OCI-LY7 (cell line): ENCODE measurements around the gene UBTD2. TPM values are rescaled to one million over a fixed set of nuclear protein-coding genes. Genes with fewer than 3 reads are reported as not detected.

Experiments
- BruUV-seq: library from RNA; stranded (reverse); fragments of 400-500 nt; replicated peaks from 2 replicates; lab custom pipeline; 2021; lab: Mats Ljungman, UMichigan
- CTCF ChIA-PET: fragments of 300-600 bp; sonication (Branson Sonifier 250); formaldehyde crosslinking; loops from one replicate; lab custom pipeline; 2022; ENCODE audit warnings: antibody characterized with exemption; ENCODE audit not compliant: unreplicated experiment; lab: Charles Lee
- POLR2A ChIA-PET: fragments of 300-600 bp; sonication (Branson Sonifier 250); formaldehyde crosslinking; loops from one replicate; lab custom pipeline; 2022; ENCODE audit warnings: antibody characterized with exemption; lab: Charles Lee
- DNase-seq: peaks from one replicate; pipeline ENCODE4 v3.0.0-alpha.2; 2015; ENCODE audit warnings: low spot score
- H2AFZ ChIP-seq: fragments of 200-600 bp; sonication (generic), shearing (Covaris generic); 2 replicates; pipeline ENCODE4 v1.6.1; 2014; ENCODE audit warnings: mild to moderate bottlenecking, antibody characterized with exemption, low read length, moderate library complexity
- H3K27ac ChIP-seq: fragments of 200-600 bp; sonication (generic); 2 replicates; pipeline ENCODE4 v1.5.1; 2014; ENCODE audit warnings: mixed run types, low read depth, mild to moderate bottlenecking, moderate library complexity, low read length, inconsistent platforms; ENCODE audit not compliant: poor library complexity, severe bottlenecking
- H3K36me3 ChIP-seq: fragments of 200-600 bp; sonication (generic); 2 replicates; pipeline ENCODE4 v1.6.1; 2014; ENCODE audit warnings: mild to moderate bottlenecking, antibody characterized with exemption, low read length, moderate library complexity, mixed read lengths; ENCODE audit not compliant: insufficient read depth
- H3K4me1 ChIP-seq: fragments of 200-600 bp; sonication (generic); 2 replicates; pipeline ENCODE4 v1.5.1; 2014; ENCODE audit warnings: mild to moderate bottlenecking, low read length; ENCODE audit not compliant: insufficient read depth, poor library complexity, severe bottlenecking
- H3K4me2 ChIP-seq: fragments of 200-600 bp; sonication (generic); 2 replicates; pipeline ENCODE4 v1.6.1; 2014; ENCODE audit warnings: mild to moderate bottlenecking, low read length
- H3K4me3 ChIP-seq: fragments of 200-600 bp; sonication (generic); 2 replicates; pipeline ENCODE4 v1.5.1; 2014; ENCODE audit warnings: mild to moderate bottlenecking, low read depth, low read length; ENCODE audit not compliant: poor library complexity, severe bottlenecking
- H3K79me2 ChIP-seq: fragments of 200-600 bp; sonication (generic); 2 replicates; pipeline ENCODE4 v1.6.1; 2016; ENCODE audit warnings: low read depth, mild to moderate bottlenecking, low read length, moderate library complexity, mixed read lengths; ENCODE audit not compliant: insufficient read depth
- H3K9me2 ChIP-seq: fragments of 200-600 bp; sonication (generic); 2 replicates; pipeline ENCODE4 v1.6.1; 2016; ENCODE audit warnings: mild to moderate bottlenecking, low read length, mixed read lengths; ENCODE audit not compliant: insufficient read depth
- H3K9me3 ChIP-seq: fragments of 200-600 bp; sonication (generic); 2 replicates; pipeline ENCODE4 v1.6.1; 2014; ENCODE audit warnings: mild to moderate bottlenecking, mixed run types, low read length, mixed read lengths
- H4K20me1 ChIP-seq: fragments of 200-600 bp; sonication (generic); 2 replicates; pipeline ENCODE4 v1.6.1; 2014; ENCODE audit warnings: mild to moderate bottlenecking, antibody characterized with exemption, low read length, moderate library complexity, mixed read lengths; ENCODE audit not compliant: insufficient read depth
- CTCF ChIP-seq: fragments of 200-600 bp; sonication (generic); conservative IDR thresholded peaks from 2 replicates; pipeline ENCODE4 v1.5.1; 2014; ENCODE audit warnings: mild to moderate bottlenecking, antibody characterized with exemption, low read length, moderate library complexity, mixed read lengths
- EZH2phosphoT487 ChIP-seq: fragments of 200-600 bp; sonication (generic); IDR thresholded peaks from 2 replicates; pipeline ENCODE4 v1.6.1; 2018; ENCODE audit warnings: low read depth, borderline replicate concordance, mild to moderate bottlenecking, mixed run types, antibody characterized with exemption, low read length, moderate library complexity, mixed read lengths
- intact Hi-C: fragments of 100-400 bp; cut with micrococcal nuclease; formaldehyde crosslinking; loops from one replicate; pipeline ENCODE4 v1.10.0; 2022; ENCODE audit not compliant: unreplicated experiment
- total RNA-seq, 2 experiments: library from RNA; depleted of rRNA in 1 of 2; stranded (reverse); fragments of >200 nt in 1 of 2; shearing (Covaris generic) in 1 of 2; gene quantifications; 2 replicates each; pipeline ENCODE4 v1.2.3, GENCODE V29; 2014 to 2022

Gene UBTD2
- total RNA-seq, 2 experiments from 2014 or later: 16.0 to 19.8 TPM

GRCh38 chr5:172255444-172255843 is 28.1 kb downstream of the UBTD2 start:
- Histone ChIP-seq H3K36me3 (peaks cover 23% of the 10 kb centered on the region), H3K27ac (no peak overlapping the region), H3K4me3 (no peak overlapping the region), H3K9me3 (peaks cover 22% of the 10 kb centered on the region; the same call in 1 of the 2 replicates), H2AFZ (no peak overlapping the region), H3K79me2 (peaks cover 5% of the 10 kb centered on the region; the same call in 1 of the 2 replicates), H3K4me2 (no peak overlapping the region), H3K9me2 (no peaks in the 10 kb centered on the region), H4K20me1 (no peaks in the 10 kb centered on the region), H3K4me1 (no peaks in the 10 kb centered on the region)
- POLR2A ChIA-PET: no interaction called here
- no peak for DNase-seq
- intact Hi-C loops: no loop called here
- CTCF ChIA-PET: no interaction called here
- TF ChIP-seq EZH2phosphoT487 (no peak), CTCF (no peak)
- BruUV-seq: no TSS peak

DNA sequence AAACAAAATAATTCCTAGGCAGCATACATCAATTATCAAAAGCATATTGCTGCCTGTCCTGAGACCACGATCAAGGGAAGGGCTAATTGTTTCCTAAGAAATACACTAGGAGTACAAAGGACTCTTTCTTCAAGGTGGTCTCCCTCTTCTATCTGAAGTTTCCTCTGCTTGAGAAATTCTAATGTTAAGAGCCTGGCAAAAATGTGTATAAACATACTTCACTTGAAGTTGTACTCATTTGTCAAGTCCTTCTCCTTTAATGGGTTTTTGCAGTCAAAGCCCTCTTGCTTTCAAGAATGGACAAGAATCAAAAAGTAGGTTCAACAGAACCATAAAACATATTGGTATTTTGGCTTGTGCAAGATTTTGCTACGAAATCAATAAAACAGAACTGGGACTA is 31.1 kb downstream of the UBTD2 start:
- Histone ChIP-seq H3K9me2 (no peaks in the 10 kb centered on the region), H3K36me3 (peaks cover 12% of the 10 kb centered on the region), H2AFZ (no peak overlapping the region), H3K4me1 (no peaks in the 10 kb centered on the region), H4K20me1 (no peaks in the 10 kb centered on the region), H3K79me2 (no peaks in the 10 kb centered on the region; the same call in 1 of the 2 replicates), H3K4me3 (no peak overlapping the region), H3K4me2 (no peak overlapping the region), H3K27ac (no peak overlapping the region), H3K9me3 (peaks cover 13% of the 10 kb centered on the region; the same call in 1 of the 2 replicates)
- DNase-seq: no peak
- no TSS peak for BruUV-seq
- TF ChIP-seq CTCF: no peak
- TF ChIP-seq EZH2phosphoT487: no peak
- CTCF ChIA-PET: no interaction called here
- intact Hi-C loops: no loop called here
- POLR2A ChIA-PET: interaction anchor here (0.7 kb wide), 1 partner anchor 10 kb away, joined by 4 read pairs; no protein-coding TSS in a partner anchor

GRCh38 chr5:172251419-172251818 is 32.1 kb downstream of the UBTD2 start:
- CTCF ChIA-PET: no interaction called here
- peaks cover 11% of the 10 kb centered on the region; the same call in 1 of the 2 replicates for H3K9me3 ChIP-seq

More at GRCh38 chr5:172251419-172251818, 32.1 kb downstream of the UBTD2 start:
- Histone ChIP-seq H2AFZ (no peak overlapping the region), H3K79me2 (no peaks in the 10 kb centered on the region; the same call in 1 of the 2 replicates), H3K4me1 (no peaks in the 10 kb centered on the region), H3K4me3 (no peak overlapping the region), H3K9me2 (no peaks in the 10 kb centered on the region), H3K4me2 (no peak overlapping the region), H3K36me3 (peaks cover 12% of the 10 kb centered on the region), H4K20me1 (no peaks in the 10 kb centered on the region), H3K27ac (no peak overlapping the region)
- intact Hi-C loops: no loop called here
- DNase-seq: no peak
- TF ChIP-seq EZH2phosphoT487: no peak
- no peak for TF ChIP-seq CTCF
- POLR2A ChIA-PET: interaction anchor here (0.6 to 1.0 kb wide), 4 partner anchors 31 to 56 kb away, joined by 3 to 9 read pairs (median 5); no protein-coding TSS in a partner anchor
- BruUV-seq: no TSS peak
